Measurements from ENCODE around the gene RHBDD1.

- no peak for TF ChIP-seq EP300 (IDR thresholded peaks at IDR 0.05)
- no peak for TF ChIP-seq CTCF (IDR thresholded peaks at IDR 0.05)
- no peak for TF ChIP-seq POLR2A (IDR thresholded peaks at IDR 0.05)
Measured at GRCh38 chr2:227030789-227031188, 194.9 kb downstream of the RHBDD1 start.

Measured in stomach (tissue), 4 donors.